PC-3 (cell line): ENCODE measurements around the gene RIN2. TPM values are rescaled to one million over a fixed set of nuclear protein-coding genes. Genes with fewer than 3 reads are reported as not detected.

Experiments used
- ATAC-seq: fragments of 200-7000 bp; cut with Tn5 transposase; 2 replicates; pipeline ENCODE4 v1.9.1; 2020; ENCODE audit warnings: mild to moderate bottlenecking, moderate library complexity
- BruUV-seq: library from RNA; stranded (reverse); fragments of 400-500 nt; replicated peaks from 2 replicates; lab custom pipeline; 2021; lab: Mats Ljungman, UMichigan
- CTCF ChIA-PET: fragments of 300-600 bp; sonication (Branson Sonifier 250); formaldehyde crosslinking; loops from one replicate; lab custom pipeline; 2022; ENCODE audit warnings: antibody characterized with exemption; lab: Charles Lee
- POLR2A ChIA-PET: fragments of 300-600 bp; sonication (Branson Sonifier 250); formaldehyde crosslinking; loops from one replicate; lab custom pipeline; 2022; ENCODE audit warnings: antibody characterized with exemption; ENCODE audit not compliant: unreplicated experiment; lab: Charles Lee
- DNase-seq: peaks from one replicate; pipeline ENCODE4 v3.0.0-alpha.2; 2015
- H2AFZ ChIP-seq: fragments of 300-600 bp; sonication (generic); 2 replicates; pipeline ENCODE4 v1.6.0; 2016; ENCODE audit warnings: antibody characterized with exemption, low read length
- H3F3A ChIP-seq: fragments of 300-600 bp; sonication (generic); one replicate; pipeline ENCODE4 v1.6.0; 2017; ENCODE audit warnings: antibody characterized with exemption, low read length, control low read depth, mild to moderate bottlenecking; ENCODE audit not compliant: unreplicated experiment
- H3K27ac ChIP-seq: fragments of 300-600 bp; sonication (generic); 2 replicates; pipeline ENCODE4 v1.5.1; 2016; ENCODE audit warnings: mild to moderate bottlenecking, low read length
- H3K27me3 ChIP-seq: fragments of 300-600 bp; sonication (generic); 2 replicates; pipeline ENCODE4 v1.6.1; 2016; ENCODE audit warnings: low read length, mixed read lengths
- H3K36me3 ChIP-seq: fragments of 300-600 bp; sonication (generic); 2 replicates; pipeline ENCODE4 v1.6.1; 2016; ENCODE audit warnings: low read depth, mixed run types, low read length, mixed read lengths
- H3K4me1 ChIP-seq: fragments of 300-600 bp; sonication (generic); 2 replicates; pipeline ENCODE4 v1.5.1; 2016; ENCODE audit warnings: low read length; ENCODE audit not compliant: insufficient read depth
- H3K4me2 ChIP-seq: fragments of 300-600 bp; sonication (generic); 2 replicates; pipeline ENCODE4 v1.6.0; 2016; ENCODE audit warnings: low read length
- H3K4me3 ChIP-seq: fragments of 300-600 bp; sonication (generic); 2 replicates; pipeline ENCODE4 v1.5.1; 2016; ENCODE audit warnings: mild to moderate bottlenecking, low read length, mixed read lengths
- H3K79me2 ChIP-seq: fragments of 300-600 bp; sonication (generic); 2 replicates; pipeline ENCODE4 v1.6.1; 2017; ENCODE audit warnings: low read length, mixed read lengths
- H3K9ac ChIP-seq: fragments of 300-600 bp; sonication (generic); 2 replicates; pipeline ENCODE4 v1.6.0; 2016; ENCODE audit warnings: mild to moderate bottlenecking, low read length
- H3K9me2 ChIP-seq: fragments of 300-600 bp; sonication (generic); replicated peaks from 2 replicates; pipeline ENCODE4 v1.6.1; 2016; ENCODE audit warnings: mixed run types, low read length, mixed read lengths
- H3K9me3 ChIP-seq: fragments of 300-600 bp; sonication (generic); 2 replicates; pipeline ENCODE4 v1.6.1; 2016; ENCODE audit warnings: low read length, mixed read lengths
- H4K20me1 ChIP-seq: fragments of 300-600 bp; sonication (generic); 2 replicates; pipeline ENCODE4 v1.6.1; 2016; ENCODE audit warnings: low read length, mixed read lengths
- CTCF ChIP-seq: fragments of 300-600 bp; sonication (generic); conservative IDR thresholded peaks from 2 replicates; pipeline ENCODE4 v1.5.1; 2017; ENCODE audit warnings: antibody characterized with exemption, low read depth, mild to moderate bottlenecking, low read length
- EZH2 ChIP-seq: fragments of 300-600 bp; sonication (generic); IDR thresholded peaks from one replicate; pipeline ENCODE4 v1.6.1; 2017; ENCODE audit warnings: antibody characterized with exemption, mild to moderate bottlenecking, low read length; ENCODE audit not compliant: unreplicated experiment
- EZH2phosphoT487 ChIP-seq: fragments of 300-600 bp; sonication (generic); IDR thresholded peaks from 2 replicates; pipeline ENCODE4 v1.6.1; 2018; ENCODE audit warnings: mild to moderate bottlenecking, antibody characterized with exemption, low read length, borderline replicate concordance
- intact Hi-C: fragments of 100-400 bp; cut with micrococcal nuclease; formaldehyde crosslinking; loops from 2 replicates; pipeline ENCODE4 v1.9.0; 2023
- total RNA-seq: library from RNA; depleted of rRNA; stranded (reverse); fragments of >200 nt; gene quantifications from 2 replicates; pipeline ENCODE4 v1.2.3, GENCODE V29; 2014

The RIN2 gene
- total RNA-seq, 1 experiment from 2014 or later = 69.8 TPM

DNA sequence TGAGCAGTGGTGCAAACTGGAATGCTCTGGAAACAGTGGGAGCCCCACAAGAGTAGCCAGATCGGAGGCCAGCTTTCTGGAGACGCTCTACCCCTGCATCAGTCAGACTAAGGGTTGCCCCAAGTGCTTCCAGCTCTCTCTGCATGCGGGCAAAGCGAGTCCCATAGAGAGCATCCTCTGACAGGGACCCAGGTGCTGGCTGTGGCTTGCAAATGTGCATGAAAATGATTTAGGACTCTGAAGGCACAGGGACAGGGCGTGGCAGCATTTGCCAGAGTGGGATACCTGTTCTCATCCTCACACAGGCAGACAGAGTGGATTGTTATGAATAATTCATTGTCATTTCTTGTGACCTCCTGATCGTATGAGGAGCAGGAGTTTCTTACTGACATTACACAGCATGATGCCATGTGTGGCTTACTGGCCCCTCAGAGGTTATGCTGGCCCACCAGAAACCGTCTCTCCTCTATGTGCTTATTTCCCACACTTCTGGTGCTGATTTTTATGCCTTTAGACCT, 10.3 kb downstream of the RIN2 start:
- H3K27ac ChIP-seq = no peak overlapping the region
- POLR2A ChIA-PET = no interaction called here
- H3K4me1 ChIP-seq = peaks cover 24% of the 10 kb centered on the region
- H3K79me2 ChIP-seq = 0 out of 2 replicates have a peak, but pooled peaks cover 5% of the 10 kb centered on the region
- H2AFZ ChIP-seq = no peak overlapping the region
- H3K9ac ChIP-seq = no peak overlapping the region
- H3K36me3 ChIP-seq = no peaks in the 10 kb centered on the region
- no peak for DNase-seq
- no peaks in the 10 kb centered on the region for H3K9me2 ChIP-seq
- H3K4me3 ChIP-seq = no peak overlapping the region
- ATAC-seq = no peak
- CTCF ChIA-PET = no interaction called here
- H3F3A ChIP-seq = no peaks in the 10 kb centered on the region
- H3K27me3 ChIP-seq = no peaks in the 10 kb centered on the region
- TF ChIP-seq EZH2 (no peak), CTCF (no peak), EZH2phosphoT487 (no peak)
- H3K4me2 ChIP-seq = no peak overlapping the region
- no peaks in the 10 kb centered on the region for H3K9me3 ChIP-seq
- no TSS peak for BruUV-seq
- H4K20me1 ChIP-seq = no peaks in the 10 kb centered on the region
- intact Hi-C loops = no loop called here

DNA sequence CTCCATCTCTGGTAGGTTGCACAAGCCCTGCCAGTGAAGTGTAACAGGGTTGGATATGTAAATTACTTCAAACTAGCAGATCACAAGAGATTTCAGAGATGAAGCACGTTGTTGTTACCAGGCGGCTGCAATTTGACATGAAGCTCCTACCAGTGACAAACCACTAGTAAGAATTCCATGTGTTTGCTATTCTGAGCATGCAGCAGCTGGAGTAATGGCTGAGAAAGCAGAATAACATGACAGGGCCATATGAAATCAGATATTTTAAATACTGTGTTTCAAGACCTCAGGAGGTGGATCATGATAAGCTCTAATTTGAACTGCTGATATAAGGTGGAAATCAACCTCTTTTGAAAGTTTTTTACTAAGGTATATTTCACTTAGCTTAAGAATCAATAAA, 11.4 kb downstream of the RIN2 start:
- Histone ChIP-seq H3K4me3 (no peak overlapping the region), H3K9ac (no peak overlapping the region), H2AFZ (no peak overlapping the region), H3K4me1 (peaks cover 31% of the 10 kb centered on the region), H3K27me3 (no peaks in the 10 kb centered on the region), H3K9me3 (no peaks in the 10 kb centered on the region), H3K9me2 (no peaks in the 10 kb centered on the region), H4K20me1 (no peaks in the 10 kb centered on the region), H3F3A (no peaks in the 10 kb centered on the region), H3K36me3 (no peaks in the 10 kb centered on the region), H3K79me2 (0 out of 2 replicates have a peak, but pooled peaks cover 5% of the 10 kb centered on the region), H3K27ac (no peak overlapping the region), H3K4me2 (no peak overlapping the region)
- DNase-seq (no peak), ATAC-seq (no peak)
- ChIA-PET CTCF (no interaction called here), POLR2A (no interaction called here)
- no TSS peak for BruUV-seq
- intact Hi-C loops = no loop called here
- TF ChIP-seq CTCF (no peak), EZH2phosphoT487 (no peak), EZH2 (no peak)

DNA sequence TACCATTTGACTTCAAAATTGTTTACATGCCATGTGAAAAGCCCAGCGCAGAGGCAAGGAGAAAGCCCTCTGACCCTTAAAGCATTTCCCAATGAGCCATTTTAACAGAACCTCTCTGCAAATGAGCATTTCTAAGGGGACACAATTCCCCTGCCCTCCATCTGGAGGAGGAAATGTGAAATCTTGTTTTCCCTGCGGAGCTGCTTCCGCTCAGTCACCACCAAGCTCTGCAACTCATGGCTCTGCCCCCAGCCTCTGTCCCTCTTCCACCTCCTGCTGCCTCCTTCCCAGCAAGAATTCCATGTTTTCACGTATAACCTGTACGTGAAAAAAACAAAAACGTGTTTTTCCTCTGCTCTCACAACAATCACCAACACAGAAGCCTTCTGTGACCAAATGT, 12.3 kb downstream of the RIN2 start:
- ChIA-PET CTCF (no interaction called here), POLR2A (no interaction called here)
- BruUV-seq = no TSS peak
- ATAC-seq = no peak
- TF ChIP-seq EZH2 = no peak
- no peak for TF ChIP-seq EZH2phosphoT487
- no peak for TF ChIP-seq CTCF
- Histone ChIP-seq H3K9me3 (no peaks in the 10 kb centered on the region), H3K4me3 (no peak overlapping the region), H3K4me2 (no peak overlapping the region), H4K20me1 (no peaks in the 10 kb centered on the region), H3K36me3 (no peaks in the 10 kb centered on the region), H3K9ac (no peak overlapping the region), H3K4me1 (peaks cover 39% of the 10 kb centered on the region), H3K27ac (no peak overlapping the region), H3K27me3 (no peaks in the 10 kb centered on the region), H3K79me2 (0 out of 2 replicates have a peak, but pooled peaks cover 5% of the 10 kb centered on the region), H3F3A (no peaks in the 10 kb centered on the region), H2AFZ (no peak overlapping the region), H3K9me2 (no peaks in the 10 kb centered on the region)
- no peak for DNase-seq
- intact Hi-C loops = no loop called here
